HEK293T (cell line): Measurements from ENCODE around the gene SEMA4D.

Experiments
- CTCF ChIA-PET: fragments of 350-600 bp; formaldehyde crosslinking; extraction: SDS; loops from one replicate; lab custom pipeline; 2021; ENCODE audit warnings: antibody characterized with exemption, inconsistent platforms; lab: Yijun Ruan, JAX
- POLR2A ChIA-PET: fragments of 350-600 bp; formaldehyde crosslinking; extraction: SDS; loops from one replicate; lab custom pipeline; 2020; ENCODE audit warnings: antibody characterized with exemption, inconsistent platforms; lab: Yijun Ruan, JAX
- DNase-seq: peaks from one replicate; pipeline ENCODE4 v3.0.0; 2012; ENCODE audit warnings: mixed read lengths; ENCODE audit errors: extremely low spot score
- ARNT ChIP-seq: fragments of 450-650 bp; IDR thresholded peaks from 2 replicates; pipeline ENCODE4 v1.6.1; 2017; ENCODE audit warnings: mild to moderate bottlenecking
- BHLHE40 ChIP-seq: fragments of 450-650 bp; IDR thresholded peaks from 2 replicates; pipeline ENCODE4 v1.6.1; 2016; ENCODE audit warnings: mild to moderate bottlenecking, moderate library complexity, borderline replicate concordance
- CTBP1 ChIP-seq: fragments of 450-650 bp; IDR thresholded peaks from 2 replicates; pipeline ENCODE4 v1.6.1; 2016; ENCODE audit warnings: borderline replicate concordance
- ELF4 ChIP-seq: fragments of 450-650 bp; IDR thresholded peaks from 2 replicates; pipeline ENCODE4 v1.6.1; 2017; ENCODE audit warnings: antibody characterized with exemption
- FOXA1 ChIP-seq: fragments of 450-650 bp; IDR thresholded peaks from 2 replicates; pipeline ENCODE4 v1.6.1; 2016; ENCODE audit warnings: mild to moderate bottlenecking
- FOXK2 ChIP-seq: fragments of 450-650 bp; IDR thresholded peaks from 2 replicates; pipeline ENCODE4 v1.6.1; 2016; ENCODE audit warnings: mild to moderate bottlenecking
- FOXM1 ChIP-seq: fragments of 450-650 bp; IDR thresholded peaks from 2 replicates; pipeline ENCODE4 v1.6.1; 2017; ENCODE audit warnings: mild to moderate bottlenecking, borderline replicate concordance
- HDGF ChIP-seq: fragments of 450-650 bp; IDR thresholded peaks from 2 replicates; pipeline ENCODE4 v1.6.1; 2017; ENCODE audit warnings: antibody characterized with exemption, borderline replicate concordance
- L3MBTL2 ChIP-seq: fragments of 450-650 bp; conservative IDR thresholded peaks from 2 replicates; pipeline ENCODE4 v1.6.1; 2016; ENCODE audit warnings: mild to moderate bottlenecking
- LEF1 ChIP-seq: fragments of 450-650 bp; IDR thresholded peaks from 2 replicates; pipeline ENCODE4 v1.6.1; 2017; ENCODE audit warnings: mild to moderate bottlenecking, borderline replicate concordance
- NFRKB ChIP-seq: fragments of 450-650 bp; IDR thresholded peaks from 2 replicates; pipeline ENCODE4 v1.6.1; 2016; ENCODE audit warnings: mild to moderate bottlenecking, moderate library complexity
- PKNOX1 ChIP-seq: fragments of 450-650 bp; IDR thresholded peaks from 2 replicates; pipeline ENCODE4 v1.6.1; 2016
- SP1 ChIP-seq: fragments of 450-650 bp; IDR thresholded peaks from 2 replicates; pipeline ENCODE4 v1.6.1; 2017
- SUZ12 ChIP-seq: fragments of 450-650 bp; IDR thresholded peaks from 2 replicates; pipeline ENCODE4 v1.6.1; 2016; ENCODE audit warnings: mild to moderate bottlenecking
- TARDBP ChIP-seq: fragments of 450-650 bp; IDR thresholded peaks from 2 replicates; pipeline ENCODE4 v1.6.1; 2016
- ZNF384 ChIP-seq: fragments of 450-650 bp; IDR thresholded peaks from 2 replicates; pipeline ENCODE4 v1.6.1; 2016

SEMA4D gene

GRCh38 chr9:89452561-89452960 lies 45.4 kb downstream of the SEMA4D start:
- DNase-seq: no peak
- POLR2A ChIA-PET: no interaction called here
- TF ChIP-seq SP1: no peak
- TF ChIP-seq ELF4: no peak
- TF ChIP-seq NFRKB: no peak
- no peak for TF ChIP-seq FOXA1
- TF ChIP-seq BHLHE40: no peak
- no peak for TF ChIP-seq LEF1
- TF ChIP-seq CTBP1: no peak
- no peak for TF ChIP-seq ARNT
- no peak for TF ChIP-seq FOXK2
- no peak for TF ChIP-seq FOXM1
- no peak for TF ChIP-seq SUZ12
- CTCF ChIA-PET: no interaction called here

- no peak for DNase-seq
- no peak for TF ChIP-seq FOXK2
- TF ChIP-seq BHLHE40: no peak
- no peak for TF ChIP-seq ELF4
- no peak for TF ChIP-seq CTBP1
- TF ChIP-seq SUZ12: no peak
- TF ChIP-seq LEF1: no peak
- no peak for TF ChIP-seq SP1
- no peak for TF ChIP-seq ARNT
- no peak for TF ChIP-seq NFRKB
- TF ChIP-seq PKNOX1: no peak
- no peak for TF ChIP-seq FOXA1
- POLR2A ChIA-PET: no interaction called here
- CTCF ChIA-PET: interaction anchor here (1.6 kb wide), 1 partner anchor 99 kb away, joined by 4 read pairs; no protein-coding TSS in a partner anchor
Measured at GRCh38 chr9:89450213-89450612, 47.7 kb downstream of the SEMA4D start.

- POLR2A ChIA-PET: no interaction called here
- DNase-seq: no peak
- CTCF ChIA-PET: interaction anchor here (0.6 to 1.6 kb wide), 2 partner anchors 19 to 100 kb away, joined by 3 to 4 read pairs; no protein-coding TSS in a partner anchor
- no peak for TF ChIP-seq SUZ12
- no peak for TF ChIP-seq FOXK2
- no peak for TF ChIP-seq FOXA1
Measured at GRCh38 chr9:89449261-89449671, 48.6 kb downstream of the SEMA4D start.

- ChIA-PET POLR2A (no interaction called here), CTCF (interaction anchor here (0.6 to 1.6 kb wide), 2 partner anchors 19 to 100 kb away, joined by 3 to 4 read pairs; no protein-coding TSS in a partner anchor)
- TF ChIP-seq ARNT (no peak), SUZ12 (no peak)
- DNase-seq: no peak
Measured at GRCh38 chr9:89448821-89449220, 49.1 kb downstream of the SEMA4D start.

GRCh38 chr9:89448381-89448780 lies 49.5 kb downstream of the SEMA4D start:
- DNase-seq: no peak
- ChIA-PET CTCF (interaction anchor here (0.6 kb wide), 1 partner anchor 18 kb away, joined by 3 read pairs; no protein-coding TSS in a partner anchor), POLR2A (no interaction called here)
- TF ChIP-seq PKNOX1 (no peak), CTBP1 (no peak), ELF4 (no peak), HDGF (no peak), FOXA1 (no peak), BHLHE40 (no peak), ARNT (no peak), LEF1 (no peak), FOXK2 (no peak)

GRCh38 chr9:89447416-89447815 lies 50.5 kb downstream of the SEMA4D start:
- TF ChIP-seq SUZ12 (no peak), HDGF (no peak), SP1 (no peak), TARDBP (no peak), PKNOX1 (no peak), ELF4 (no peak), LEF1 (no peak), CTBP1 (no peak), FOXA1 (no peak), FOXM1 (no peak), NFRKB (no peak), FOXK2 (no peak), ARNT (no peak), ZNF384 (no peak), BHLHE40 (no peak), L3MBTL2 (no peak)
- no peak for DNase-seq
- CTCF ChIA-PET: no interaction called here
- POLR2A ChIA-PET: no interaction called here

GRCh38 chr9:89446961-89447310 lies 51.0 kb downstream of the SEMA4D start:
- DNase-seq: no peak
- ChIA-PET POLR2A (no interaction called here), CTCF (no interaction called here)
- TF ChIP-seq LEF1 (no peak), SP1 (no peak), HDGF (no peak), NFRKB (no peak), ARNT (no peak), FOXM1 (no peak), ELF4 (no peak), L3MBTL2 (no peak), BHLHE40 (no peak), FOXA1 (no peak), PKNOX1 (no peak)
